ENCODE data around the gene GFRA1.

GFRA1 gene

GRCh38 chr10:116073510-116073909 is 199.5 kb downstream of the GFRA1 start:
- no peaks in the 10 kb centered on the region for H3K4me1 ChIP-seq

GRCh38 chr10:116073001-116073400 is 200.0 kb downstream of the GFRA1 start:
- Histone ChIP-seq H3K27ac (no peak overlapping the region), H3K9me3 (no peaks in the 10 kb centered on the region), H3K4me3 (no peak overlapping the region), H3K27me3 (no peaks in the 10 kb centered on the region), H3K36me3 (no peaks in the 10 kb centered on the region), H3K4me1 (no peaks in the 10 kb centered on the region)
- no peak for TF ChIP-seq CTCF (IDR thresholded peaks at IDR 0.05)
- DNase-seq: no peak
- intact Hi-C loops (cut with DNase I; ENCODE audit: low total_unique reads): no loop called here

More at GRCh38 chr10:116073510-116073909, 199.5 kb downstream of the GFRA1 start:
- Histone ChIP-seq H3K9me3 (no peaks in the 10 kb centered on the region), H3K27ac (no peak overlapping the region), H3K36me3 (no peaks in the 10 kb centered on the region), H3K27me3 (peaks cover 0 to 4% of the 10 kb centered on the region in 2 donors), H3K4me3 (no peak overlapping the region)
- no peak for DNase-seq
- no peak for TF ChIP-seq CTCF (IDR thresholded peaks at IDR 0.05)
- intact Hi-C loops (cut with DNase I; ENCODE audit: low total_unique reads): no loop called here

GRCh38 chr10:116071453-116072148 is 201.4 kb downstream of the GFRA1 start:
- no peak overlapping the region for H3K4me3 ChIP-seq
- H3K27me3 ChIP-seq: no peaks in the 10 kb centered on the region
- H3K27ac ChIP-seq: no peak overlapping the region
- no peak for DNase-seq
- intact Hi-C loops (cut with DNase I; ENCODE audit: low total_unique reads): no loop called here
- no peaks in the 10 kb centered on the region for H3K4me1 ChIP-seq
- H3K9me3 ChIP-seq: no peaks in the 10 kb centered on the region
- H3K36me3 ChIP-seq: no peaks in the 10 kb centered on the region
- TF ChIP-seq CTCF (IDR thresholded peaks at IDR 0.05): no peak

GRCh38 chr10:116070743-116071320 is 202.2 kb downstream of the GFRA1 start:
- no peaks in the 10 kb centered on the region for H3K27me3 ChIP-seq
- H3K9me3 ChIP-seq: no peaks in the 10 kb centered on the region
- TF ChIP-seq CTCF (IDR thresholded peaks at IDR 0.05): no peak
- intact Hi-C loops (cut with DNase I; ENCODE audit: low total_unique reads): no loop called here
- no peak overlapping the region for H3K27ac ChIP-seq
- no peaks in the 10 kb centered on the region for H3K36me3 ChIP-seq
- H3K4me1 ChIP-seq: no peaks in the 10 kb centered on the region
- no peak for DNase-seq
- no peak overlapping the region for H3K4me3 ChIP-seq

- Histone ChIP-seq H3K27me3 (no peaks in the 10 kb centered on the region), H3K4me3 (no peak overlapping the region), H3K4me1 (no peaks in the 10 kb centered on the region), H3K9me3 (no peaks in the 10 kb centered on the region), H3K27ac (no peak overlapping the region), H3K36me3 (no peaks in the 10 kb centered on the region)
- no peak for TF ChIP-seq CTCF (IDR thresholded peaks at IDR 0.05)
- intact Hi-C loops (cut with DNase I; ENCODE audit: low total_unique reads): no loop called here
- no peak for DNase-seq
Observed at GRCh38 chr10:116069856-116070255, 203.2 kb downstream of the GFRA1 start.
